GM19043 (cell line): Measurements from ENCODE around the gene ZBTB26.
A peak's percentile ranks its signal among the peaks of the same experiment; 100 is the strongest.
"Not testable (repeated sequence)": the region's sequence is repeated elsewhere in the genome, so short reads cannot be mapped to it uniquely, and the experiment has no call there.

ENCODE experiments used
- ATAC-seq: cut with Tn5 transposase; IDR thresholded peaks from one replicate; pipeline ENCODE4 v1.9.1; 2021; ENCODE audit warnings: low read depth; ENCODE audit not compliant: unreplicated experiment

The ZBTB26 gene

GRCh38 chr9:122929796-122930354 is 1.4 kb downstream of the ZBTB26 start:
- ATAC-seq = no peak

- ATAC-seq = no peak
Measured at GRCh38 chr9:122923947-122924346, 7.4 kb downstream of the ZBTB26 start.

DNA sequence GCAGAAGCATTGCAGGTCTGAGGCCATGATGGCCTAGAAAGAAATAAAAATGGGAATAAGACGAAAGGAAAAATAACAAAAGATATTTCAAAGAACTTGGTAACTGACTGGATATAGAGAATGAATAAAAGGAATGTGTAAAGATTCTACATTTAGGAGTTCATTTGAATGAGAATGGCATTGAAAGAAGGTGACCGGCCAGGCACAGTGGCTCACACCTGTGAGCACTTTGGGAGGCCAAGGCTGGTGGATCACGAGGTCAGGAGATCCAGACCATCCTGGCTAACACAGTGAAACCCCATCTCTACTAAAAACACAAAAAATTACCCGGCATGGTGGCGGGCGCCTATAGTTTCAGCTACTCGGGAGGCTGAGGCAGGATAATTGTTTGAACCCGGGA is 8.6 kb downstream of the ZBTB26 start:
- ATAC-seq = no peak

GRCh38 chr9:122918310-122918709 is 13.0 kb downstream of the ZBTB26 start:
- no peak for ATAC-seq

DNA sequence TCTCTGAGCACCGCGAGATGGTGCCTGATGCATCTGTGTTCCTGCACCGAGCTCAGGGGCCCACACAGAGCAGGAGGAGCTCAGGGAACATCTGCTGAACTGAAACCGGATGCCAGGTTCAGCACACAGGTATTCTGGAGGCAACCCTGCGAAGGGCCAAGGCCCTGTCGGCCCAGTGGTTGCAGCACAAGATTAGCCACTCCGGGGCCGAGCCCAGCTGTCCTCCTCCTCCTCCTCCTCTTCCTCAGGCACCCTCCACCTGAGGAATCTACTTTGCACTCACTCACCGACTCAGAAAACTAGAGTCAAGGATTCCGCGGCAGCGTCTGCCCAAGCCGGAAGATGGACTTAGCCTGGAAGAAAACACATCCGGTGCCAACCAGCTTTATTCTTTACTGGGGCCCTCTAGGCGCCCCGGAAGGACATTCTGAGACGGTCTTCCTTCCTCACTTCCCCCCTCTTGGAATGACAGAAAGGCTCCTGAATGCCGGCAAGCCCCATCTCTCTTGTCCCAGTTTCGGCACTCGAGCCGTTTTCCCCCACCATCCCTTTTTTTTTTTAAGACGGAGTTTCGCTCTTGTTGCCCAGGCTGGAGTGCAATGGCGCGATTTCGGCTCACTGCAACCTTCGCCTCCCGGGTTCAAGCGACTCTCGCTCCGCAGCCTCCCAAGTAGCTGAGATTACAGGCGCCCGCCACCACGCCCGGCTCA is 18.2 kb downstream of the ZBTB26 start, which contains the start of gene ZBTB6:
Gene ZBTB6 (minus strand): TSS at position 360 of the 710 bp plus-strand sequence. CDS start 1,251 bp downstream, outside the sequence.
- ATAC-seq = peak; percentile 97

DNA sequence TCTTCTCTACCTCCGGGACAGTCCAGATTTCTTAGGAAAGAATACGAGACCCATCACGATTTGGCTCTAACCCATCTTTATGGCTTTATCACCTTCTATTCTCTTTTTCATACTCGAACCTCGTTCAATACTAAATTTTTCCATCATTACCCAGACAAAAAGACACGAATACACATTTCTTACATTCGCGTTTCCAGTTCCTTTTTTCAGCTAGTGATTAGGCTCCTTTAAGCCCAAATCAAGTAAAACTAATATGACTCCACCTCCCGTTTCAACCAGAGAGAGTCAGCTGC is 18.7 kb downstream of the ZBTB26 start:
- no peak for ATAC-seq

DNA sequence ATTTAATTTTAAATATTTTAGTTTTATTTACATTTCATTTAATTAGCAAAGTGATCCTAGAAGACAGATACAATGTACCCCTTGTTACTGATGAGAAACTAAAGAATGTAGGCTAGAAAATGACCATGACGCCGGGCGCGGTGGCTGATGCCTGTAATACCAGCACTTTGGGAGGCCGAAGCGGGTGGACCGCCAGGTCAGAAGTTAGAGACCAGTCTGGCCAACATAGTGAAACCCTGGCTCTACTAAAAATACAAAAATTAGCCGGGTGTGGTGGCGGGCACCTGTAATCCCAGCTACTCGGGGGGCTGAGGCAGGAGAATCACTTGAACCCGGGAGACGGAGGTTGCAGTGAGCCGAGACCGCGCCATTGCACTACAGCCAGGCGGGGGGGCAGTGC is 25.2 kb downstream of the ZBTB26 start:
- not testable (repeated sequence) for ATAC-seq

DNA sequence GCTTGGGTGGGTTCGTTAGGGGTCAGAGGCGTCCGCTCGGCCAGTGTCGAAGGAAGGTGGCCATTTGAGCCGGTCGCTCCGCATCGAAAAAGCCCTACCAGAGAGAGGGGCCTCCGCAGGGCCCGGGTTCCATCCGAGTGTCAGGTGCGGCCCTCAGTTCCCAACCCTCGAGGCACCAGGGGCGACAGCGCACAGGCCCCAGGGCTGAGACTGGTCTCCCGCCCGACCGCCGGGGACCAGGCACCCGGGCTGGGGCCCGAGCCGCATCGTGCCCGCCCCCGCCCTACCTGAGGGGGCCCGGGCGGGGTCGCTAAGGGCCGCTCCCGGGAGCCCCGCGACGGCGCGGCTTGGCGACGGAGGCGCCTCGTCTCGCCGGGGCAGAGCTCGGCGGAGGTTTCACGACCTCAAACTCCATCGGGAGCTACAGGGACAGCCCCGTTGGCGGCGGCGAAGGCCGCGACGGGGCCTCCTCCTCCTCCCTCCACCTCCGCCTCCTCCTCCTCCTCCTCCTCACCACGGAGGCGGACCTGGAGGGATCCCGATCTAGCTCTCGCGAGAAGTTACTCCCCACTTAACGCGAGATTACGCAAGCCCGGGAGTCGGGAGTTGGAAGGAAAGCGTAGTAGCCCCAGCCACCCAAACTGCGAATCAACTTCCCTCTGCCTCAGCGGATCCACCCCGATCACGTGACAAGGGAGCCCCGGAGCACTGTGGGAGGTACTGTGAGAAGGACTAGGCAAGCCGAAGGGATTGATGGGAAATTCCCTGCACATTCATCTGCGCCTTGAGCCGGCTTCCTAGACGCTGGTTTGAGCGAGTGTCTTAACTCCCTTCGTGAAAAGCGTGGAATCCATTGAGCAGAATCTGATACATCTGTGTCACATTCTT is 26.2 kb downstream of the ZBTB26 start, which contains the start of gene RC3H2:
Gene RC3H2 (minus strand): TSS at position 537 of the 888 bp plus-strand sequence. CDS start 7,850 bp downstream, outside the sequence.
- peak; percentile 82 for ATAC-seq

GRCh38 chr9:122904466-122904822 is 26.9 kb downstream of the ZBTB26 start:
- ATAC-seq = no peak

DNA sequence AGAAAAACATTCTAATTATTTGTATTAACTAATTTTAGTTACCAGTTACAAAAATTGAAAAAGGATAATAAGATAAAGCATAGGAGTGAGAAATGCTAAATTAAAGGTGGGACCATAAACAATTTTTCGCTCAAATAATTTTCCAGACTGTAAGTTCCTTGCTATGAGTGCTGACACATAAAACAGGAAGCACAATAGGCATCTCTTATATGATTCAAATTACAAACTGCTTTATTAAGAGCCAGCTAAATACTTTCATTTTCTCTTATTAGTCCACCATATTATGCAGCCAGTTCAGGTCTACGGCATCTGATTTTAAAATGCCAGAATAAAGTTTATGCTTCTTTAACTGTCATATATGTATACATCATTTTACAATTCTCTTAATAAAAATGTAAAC is 30.5 kb downstream of the ZBTB26 start:
- no peak for ATAC-seq

DNA sequence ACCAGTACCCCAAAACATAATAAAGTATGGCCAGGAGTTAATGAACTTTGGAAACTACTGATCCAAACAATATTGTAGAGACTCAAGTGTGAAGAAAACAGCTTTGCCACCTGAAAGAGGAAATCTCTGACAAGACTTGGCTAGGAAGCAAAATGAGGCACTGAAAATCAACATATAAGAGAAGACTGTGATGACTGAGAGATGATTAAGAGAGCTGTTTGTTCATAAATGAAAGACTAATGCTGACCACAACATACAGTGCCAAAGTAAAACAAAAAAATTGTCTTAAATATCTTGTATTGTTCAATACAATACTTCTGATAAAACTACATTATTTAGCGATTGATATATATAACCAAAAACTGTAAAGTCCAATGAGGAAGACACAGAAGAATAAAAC is 33.3 kb downstream of the ZBTB26 start:
- ATAC-seq = no peak

GRCh38 chr9:122888480-122888879 is 42.8 kb downstream of the ZBTB26 start:
- ATAC-seq = no peak

- no peak for ATAC-seq
Measured at GRCh38 chr9:122883125-122883524, 48.2 kb downstream of the ZBTB26 start.

DNA sequence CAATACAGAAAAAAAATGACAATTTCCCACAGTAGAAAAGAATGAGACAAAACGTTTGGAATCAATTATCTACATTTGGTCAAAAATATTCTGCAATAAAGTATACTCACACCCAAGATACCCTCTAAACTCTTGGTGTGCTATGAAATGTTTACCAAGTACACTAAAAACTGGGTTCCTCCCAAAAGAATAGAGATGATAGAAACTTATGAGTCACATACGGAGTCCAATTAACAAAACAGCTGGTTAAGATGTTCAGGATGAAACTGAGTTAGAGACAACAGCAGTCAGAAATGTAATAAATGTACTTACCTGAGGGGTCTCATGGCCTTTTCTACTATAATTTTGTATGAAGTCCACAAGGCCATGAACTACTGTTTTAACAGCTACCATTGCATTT is 51.9 kb downstream of the ZBTB26 start:
- no peak for ATAC-seq

- no peak for ATAC-seq
Measured at GRCh38 chr9:122875523-122875922, 55.8 kb downstream of the ZBTB26 start.

DNA sequence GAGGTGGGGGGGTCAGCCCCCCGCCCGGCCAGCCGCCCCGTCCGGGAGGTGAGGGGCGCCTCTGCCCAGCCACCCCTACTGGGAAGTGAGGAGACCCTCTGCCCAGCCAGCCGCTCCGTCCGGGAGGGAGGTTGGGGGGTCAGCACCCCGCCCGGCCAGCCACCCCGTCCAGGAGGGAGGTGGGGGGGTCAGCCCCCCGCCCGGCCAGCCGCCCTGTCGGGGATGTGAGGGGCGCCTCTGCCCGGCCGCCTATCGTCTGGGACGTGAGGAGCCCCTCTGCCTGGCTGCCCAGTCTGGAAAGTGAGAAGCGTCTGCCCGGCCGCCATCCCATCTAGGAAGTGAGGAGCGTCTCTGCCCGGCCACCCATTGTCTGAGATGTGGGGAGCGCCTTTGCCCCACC is 64.0 kb downstream of the ZBTB26 start:
- ATAC-seq = not testable (repeated sequence)

DNA sequence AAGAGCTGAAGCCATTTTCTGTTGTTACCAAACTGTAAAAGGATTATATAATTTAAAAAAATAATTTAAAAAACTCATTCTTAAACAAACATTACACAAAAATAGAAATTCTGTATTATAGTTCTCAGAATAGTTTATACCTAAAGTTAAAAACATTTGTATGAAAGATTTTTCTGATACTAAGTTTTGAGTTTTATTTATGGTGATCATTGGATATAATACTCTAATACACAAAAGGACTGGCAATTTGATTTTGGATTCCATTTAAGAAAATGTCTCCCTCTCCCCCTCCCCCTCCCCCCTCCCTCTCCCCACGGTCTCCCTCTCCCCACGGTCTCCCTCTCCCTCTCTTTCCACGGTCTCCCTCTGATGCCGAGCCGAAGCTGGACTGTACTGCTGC is 65.2 kb downstream of the ZBTB26 start:
- no peak for ATAC-seq
